Type B pancreatic cell (in vitro differentiated cells): Measurements from ENCODE around the gene ELOVL2. TPM values are rescaled to one million over a fixed set of nuclear protein-coding genes. Genes with fewer than 3 reads are reported as not detected.

Experiments used
- DNase-seq: peaks from one replicate; pipeline ENCODE4 v3.0.0; 2021; ENCODE audit warnings: mixed read lengths; ENCODE audit not compliant: unreplicated experiment; ENCODE audit errors: extremely low spot score
- H3K27ac Mint-ChIP-seq: 2 replicates; pipeline ENCODE4 v1.8.0; 2021; ENCODE audit warnings: mild to moderate bottlenecking, mixed read lengths
- H3K27me3 Mint-ChIP-seq: 2 replicates; pipeline ENCODE4 v1.8.0; 2021; ENCODE audit warnings: mixed read lengths
- H3K36me3 Mint-ChIP-seq: 2 replicates; pipeline ENCODE4 v1.8.0; 2021; ENCODE audit warnings: mixed read lengths
- H3K4me1 Mint-ChIP-seq: one replicate; pipeline ENCODE4 v1.8.0; 2021; ENCODE audit warnings: mixed read lengths; ENCODE audit not compliant: unreplicated experiment
- H3K4me3 Mint-ChIP-seq: 2 replicates; pipeline ENCODE4 v1.8.0; 2021; ENCODE audit warnings: mild to moderate bottlenecking, mixed read lengths
- H3K9me3 Mint-ChIP-seq: 2 replicates; pipeline ENCODE4 v1.8.0; 2021; ENCODE audit warnings: mixed read lengths
- CTCF ChIP-seq: fragments of 200-600 bp; sonication (generic); conservative IDR thresholded peaks from 2 replicates; pipeline ENCODE4 v1.5.0; 2021; ENCODE audit warnings: antibody characterized with exemption, mild to moderate bottlenecking
- total RNA-seq: library from RNA; stranded (reverse); gene quantifications from 2 replicates; pipeline ENCODE4 v1.2.1, GENCODE V29; 2021; ENCODE audit warnings: low replicate concordance

ELOVL2 gene
- total RNA-seq, 1 donor from 2014 or later = 3.8 TPM

- no peak overlapping the region for H3K4me3 Mint-ChIP-seq
- H3K27ac Mint-ChIP-seq = no peak overlapping the region
- H3K27me3 Mint-ChIP-seq = no peaks in the 10 kb centered on the region
- H3K9me3 Mint-ChIP-seq = no peaks in the 10 kb centered on the region
- no peak for TF ChIP-seq CTCF
- peaks cover 4% of the 10 kb centered on the region for H3K36me3 Mint-ChIP-seq
- H3K4me1 Mint-ChIP-seq = no peaks in the 10 kb centered on the region
- no peak for DNase-seq
Measured at GRCh38 chr6:10947966-10948365, 96.1 kb downstream of the ELOVL2 start.

- Mint-ChIP-seq H3K36me3 (peaks cover 4% of the 10 kb centered on the region), H3K27me3 (no peaks in the 10 kb centered on the region), H3K27ac (no peak overlapping the region), H3K4me1 (no peaks in the 10 kb centered on the region), H3K9me3 (no peaks in the 10 kb centered on the region), H3K4me3 (no peak overlapping the region)
- no peak for DNase-seq
- no peak for TF ChIP-seq CTCF
Measured at GRCh38 chr6:10945845-10946244, 98.3 kb downstream of the ELOVL2 start.

- no peak for TF ChIP-seq CTCF
- Mint-ChIP-seq H3K27me3 (no peaks in the 10 kb centered on the region), H3K27ac (no peak overlapping the region), H3K4me3 (no peak overlapping the region), H3K4me1 (no peaks in the 10 kb centered on the region), H3K9me3 (no peaks in the 10 kb centered on the region), H3K36me3 (peaks cover 15% of the 10 kb centered on the region)
- no peak for DNase-seq
Measured at GRCh38 chr6:10939840-10940239, 104.3 kb downstream of the ELOVL2 start.

- TF ChIP-seq CTCF = no peak
- DNase-seq = no peak
- peaks cover 4% of the 10 kb centered on the region for H3K9me3 Mint-ChIP-seq
- no peaks in the 10 kb centered on the region for H3K27me3 Mint-ChIP-seq
- no peak overlapping the region for H3K4me3 Mint-ChIP-seq
- H3K4me1 Mint-ChIP-seq = no peaks in the 10 kb centered on the region
- H3K27ac Mint-ChIP-seq = no peak overlapping the region
- peaks cover 10% of the 10 kb centered on the region for H3K36me3 Mint-ChIP-seq
Measured at GRCh38 chr6:10933126-10933525, 111.0 kb downstream of the ELOVL2 start.

Other genes with a start within 250 kb of the ELOVL2 start
- gene MAK, start 205.8 kb downstream of the ELOVL2 start, total RNA-seq = 0.43 and 1.6 TPM in 2 replicates
- gene GCM2, start 162.3 kb downstream of the ELOVL2 start, total RNA-seq = not detected in 2 replicates
- 4.9 and 6.9 TPM in 2 replicates for gene SYCP2L, start 157.3 kb downstream of the ELOVL2 start, total RNA-seq
- 13.9 and 15.1 TPM in 2 replicates for gene SMIM13, start 49.5 kb upstream of the ELOVL2 start, total RNA-seq
- not detected in 2 replicates for gene ERVFRD-1, start 67.4 kb upstream of the ELOVL2 start, total RNA-seq
- 21.3 and 29.0 TPM in 2 replicates for gene NEDD9, start 188.4 kb upstream of the ELOVL2 start, total RNA-seq